SHP77 treated with DMSO at 0.1 percent for 48 hours (cell line): Measurements from ENCODE around the gene BMP2K.

Experiments used
- DNase-seq: peaks from one replicate; lab custom pipeline; 2025; lab: John Stamatoyannopoulos, UW

Gene BMP2K

GRCh38 chr4:78937837-78938236 is 161.7 kb downstream of the BMP2K start:
- DNase-seq = no peak

DNA sequence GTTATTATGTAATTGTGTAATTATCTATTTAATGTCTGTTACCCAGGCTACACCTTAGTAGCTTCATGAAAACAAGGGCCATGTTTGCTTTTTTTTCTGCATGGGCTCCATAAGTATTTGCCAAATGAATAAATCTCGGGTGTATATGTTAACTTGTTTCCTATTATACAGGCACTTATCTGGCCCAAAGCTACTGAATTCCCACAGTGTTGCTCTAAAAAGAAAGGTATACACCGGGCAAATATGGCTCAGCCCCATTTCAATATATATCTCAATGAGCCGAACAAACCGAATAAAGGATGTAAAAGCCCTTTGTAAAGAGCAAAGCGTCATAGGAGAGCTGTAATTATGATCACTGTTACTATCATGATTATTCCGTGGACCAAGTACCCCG is 162.3 kb downstream of the BMP2K start:
- no peak for DNase-seq

GRCh38 chr4:78938868-78939666 is 162.9 kb downstream of the BMP2K start, which contains the start of gene PAQR3:
Gene PAQR3, minus strand, starts transcription at chr4:78939438. Its CDS starts 214 bp downstream, at chr4:78939224.
- DNase-seq = peak; percentile 78

GRCh38 chr4:78939667-78940008 is 163.5 kb downstream of the BMP2K start:
- DNase-seq = no peak

GRCh38 chr4:78940752-78941151 is 164.6 kb downstream of the BMP2K start:
- no peak for DNase-seq

DNA sequence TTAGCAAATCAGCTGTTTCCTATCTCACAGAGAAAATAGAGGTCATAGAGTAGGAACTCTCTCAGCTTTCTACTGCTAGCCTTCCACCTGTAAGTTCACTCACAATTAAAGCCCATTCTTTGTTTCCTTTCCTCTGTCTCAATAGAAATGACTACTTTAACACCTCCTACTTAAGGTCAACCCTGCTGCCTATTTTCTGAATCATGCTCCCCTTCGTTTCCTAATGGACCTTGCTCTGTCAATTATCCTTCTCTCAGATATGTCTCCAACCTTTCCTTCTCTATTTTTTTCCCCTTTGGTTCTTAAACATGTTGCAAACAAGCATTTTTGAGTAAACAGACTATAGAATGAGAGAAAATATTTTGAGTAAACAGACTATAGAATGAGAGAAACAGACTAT is 168.2 kb downstream of the BMP2K start:
- DNase-seq = no peak

DNA sequence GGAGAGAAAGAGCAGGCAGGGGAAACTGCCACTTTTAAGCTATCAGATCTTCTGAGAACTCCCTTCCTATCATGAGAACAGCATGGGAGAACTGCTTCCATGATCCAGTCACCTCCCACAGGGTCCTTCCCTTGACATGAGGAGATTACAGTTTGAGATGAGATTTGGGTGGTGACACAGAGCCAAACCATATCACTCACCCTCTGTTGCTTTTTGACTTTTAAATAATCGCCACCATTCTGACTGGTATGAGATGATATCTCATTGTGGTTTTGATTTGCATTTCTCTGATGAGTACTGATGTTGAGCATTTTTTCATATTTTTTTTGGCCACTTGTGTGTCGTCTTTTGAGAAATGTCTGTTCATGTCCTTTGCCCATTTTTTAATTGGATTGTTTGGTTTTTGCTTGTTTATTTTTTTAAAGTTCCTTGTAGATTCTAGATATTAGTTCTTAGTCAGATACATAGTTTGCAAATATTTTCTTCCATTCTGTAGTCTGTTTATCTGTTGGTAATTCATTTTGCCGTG is 169.6 kb downstream of the BMP2K start:
- DNase-seq = no peak

GRCh38 chr4:78949735-78950134 is 173.6 kb downstream of the BMP2K start:
- DNase-seq = no peak

DNA sequence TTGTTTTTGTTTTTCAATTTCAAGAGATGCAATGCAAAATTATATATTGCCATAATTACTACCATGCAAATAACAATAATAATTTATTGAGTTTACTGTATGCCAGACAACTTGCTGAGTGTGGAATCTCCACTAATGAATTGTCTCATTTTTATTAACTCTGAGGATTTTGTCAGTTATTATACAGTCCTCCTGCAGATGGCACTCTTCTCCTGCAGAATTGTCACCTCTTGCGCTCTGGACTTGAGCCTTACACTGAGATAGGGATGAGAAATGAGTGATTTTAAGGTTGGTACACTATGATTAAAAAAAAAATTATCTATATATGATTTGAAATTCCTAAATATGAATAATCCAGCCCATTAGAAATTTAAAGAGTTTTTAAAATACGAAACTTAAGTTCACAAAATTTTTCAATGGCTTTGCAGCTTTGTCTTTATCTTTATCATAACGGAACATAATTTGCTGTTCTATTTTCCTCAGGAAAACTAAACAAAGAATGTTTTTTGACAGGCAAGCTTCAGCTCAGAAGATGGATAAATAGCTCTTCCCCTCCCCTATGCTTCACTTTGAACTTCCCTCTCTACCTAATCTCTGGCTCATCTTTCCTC is 175.8 kb downstream of the BMP2K start:
- DNase-seq = peak; percentile 14

DNA sequence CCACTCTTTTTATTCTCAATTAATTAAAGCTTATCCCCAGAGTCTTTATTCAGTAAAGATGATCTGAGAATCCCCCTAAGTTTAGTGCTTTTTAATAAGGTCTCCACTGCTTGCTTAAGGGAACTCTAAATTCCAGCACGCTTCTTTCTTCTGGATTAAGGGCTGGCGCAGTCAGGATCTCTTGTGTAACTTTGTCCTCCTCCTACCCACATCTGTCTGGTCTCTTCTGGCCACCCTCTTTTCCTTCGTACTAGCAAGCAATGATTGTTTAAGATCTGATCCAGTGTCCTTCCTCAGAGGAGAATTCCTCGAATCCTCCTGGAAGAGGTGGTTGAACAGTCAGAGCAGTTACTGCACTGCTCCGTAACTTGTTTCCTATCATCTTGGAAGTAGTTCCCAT is 177.1 kb downstream of the BMP2K start:
- DNase-seq = no peak

GRCh38 chr4:78953769-78954666 is 177.9 kb downstream of the BMP2K start:
- DNase-seq = peak; percentile 61

- DNase-seq = no peak
Measured at GRCh38 chr4:78956975-78957374, 180.8 kb downstream of the BMP2K start.

GRCh38 chr4:78960926-78961325 is 184.8 kb downstream of the BMP2K start:
- no peak for DNase-seq
